Measurements from ENCODE around the gene PSTPIP2. TPM values are rescaled to one million over a fixed set of nuclear protein-coding genes. Genes with fewer than 3 reads are reported as not detected.
"Not testable (repeated sequence)": the region's sequence is repeated elsewhere in the genome, so short reads cannot be mapped to it uniquely, and the experiment has no call there.

Gene PSTPIP2
- total and polyA plus RNA-seq, 4 donors, result 7.5 to 49.1 (median 12.8) TPM

DNA sequence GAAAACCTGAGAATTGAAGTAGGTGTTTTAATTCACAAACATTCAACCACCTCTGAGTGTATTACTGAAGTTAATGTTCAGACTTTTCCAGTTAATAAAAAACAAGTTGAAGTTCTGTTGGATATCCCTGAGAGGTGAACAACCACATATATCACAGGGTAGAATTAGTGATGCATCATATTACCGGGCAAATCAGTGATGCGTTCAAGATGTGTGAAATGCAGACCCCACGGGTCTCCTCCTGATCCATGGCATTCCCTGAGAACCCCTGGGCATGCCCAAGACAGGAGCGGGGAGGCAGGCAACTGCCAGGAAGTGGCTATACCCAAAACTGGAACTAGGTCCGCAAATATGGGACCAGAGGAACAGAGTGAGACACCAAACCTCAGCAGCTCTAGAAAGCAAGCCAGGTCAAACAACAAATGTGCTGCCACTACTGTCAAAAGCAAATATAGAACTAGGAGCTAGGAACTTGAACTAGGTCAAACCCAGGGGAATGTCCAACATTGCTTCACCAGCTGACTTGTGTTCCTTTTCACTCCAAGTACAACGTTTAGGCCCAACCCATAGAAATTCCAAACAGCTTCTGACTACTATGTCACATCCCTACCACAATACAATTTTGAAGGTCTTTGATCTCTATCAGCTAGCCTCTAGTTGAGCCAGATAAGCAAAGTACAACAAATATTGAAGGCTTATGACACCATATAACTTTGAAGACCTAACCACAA is 20.2 kb downstream of the PSTPIP2 start:
- ATAC-seq (ENCODE audit: insufficient read depth, low FRiP score), result peak; percentile 89
- no peaks in the 10 kb centered on the region for H3K36me3 ChIP-seq (ENCODE audit: control insufficient read depth in 4 of 4, insufficient read depth in 4 of 4, low read length in 4 of 4)
- no peak overlapping the region for H3K9ac ChIP-seq (ENCODE audit: insufficient read depth in 1 of 2, low read length in 2 of 2)
- 60 to 66% methylated on average over 6 of the region's 6 CpGs for WGBS, 2 donors
- no peak overlapping the region for H3K27ac ChIP-seq (ENCODE audit: low read depth in 1 of 2, low read length in 1 of 2)
- no peaks in the 10 kb centered on the region for H3K9me3 ChIP-seq (ENCODE audit: control insufficient read depth in 4 of 4, insufficient read depth in 3 of 4, low read length in 3 of 4)
- H3K4me3 ChIP-seq, result no peak overlapping the region
- no peaks in the 10 kb centered on the region for H3K27me3 ChIP-seq (ENCODE audit: control insufficient read depth in 3 of 3, insufficient read depth in 3 of 3, low read length in 2 of 3)
- H3K4me1 ChIP-seq (ENCODE audit: control insufficient read depth in 5 of 5, insufficient read depth in 5 of 5, low read length in 5 of 5), result peaks cover 0 to 6% (median 3%) of the 10 kb centered on the region in 5 donors
- TF ChIP-seq, protein P1, sequence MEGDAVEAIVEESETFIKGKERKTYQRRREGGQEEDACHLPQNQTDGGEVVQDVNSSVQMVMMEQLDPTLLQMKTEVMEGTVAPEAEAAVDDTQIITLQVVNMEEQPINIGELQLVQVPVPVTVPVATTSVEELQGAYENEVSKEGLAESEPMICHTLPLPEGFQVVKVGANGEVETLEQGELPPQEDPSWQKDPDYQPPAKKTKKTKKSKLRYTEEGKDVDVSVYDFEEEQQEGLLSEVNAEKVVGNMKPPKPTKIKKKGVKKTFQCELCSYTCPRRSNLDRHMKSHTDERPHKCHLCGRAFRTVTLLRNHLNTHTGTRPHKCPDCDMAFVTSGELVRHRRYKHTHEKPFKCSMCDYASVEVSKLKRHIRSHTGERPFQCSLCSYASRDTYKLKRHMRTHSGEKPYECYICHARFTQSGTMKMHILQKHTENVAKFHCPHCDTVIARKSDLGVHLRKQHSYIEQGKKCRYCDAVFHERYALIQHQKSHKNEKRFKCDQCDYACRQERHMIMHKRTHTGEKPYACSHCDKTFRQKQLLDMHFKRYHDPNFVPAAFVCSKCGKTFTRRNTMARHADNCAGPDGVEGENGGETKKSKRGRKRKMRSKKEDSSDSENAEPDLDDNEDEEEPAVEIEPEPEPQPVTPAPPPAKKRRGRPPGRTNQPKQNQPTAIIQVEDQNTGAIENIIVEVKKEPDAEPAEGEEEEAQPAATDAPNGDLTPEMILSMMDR (IDR thresholded peaks at IDR 0.05; ENCODE audit: control extremely low read depth, extremely low read depth), result no peak
- DNase-seq, result peak; percentile 27 to 80 (median 72)

DNA sequence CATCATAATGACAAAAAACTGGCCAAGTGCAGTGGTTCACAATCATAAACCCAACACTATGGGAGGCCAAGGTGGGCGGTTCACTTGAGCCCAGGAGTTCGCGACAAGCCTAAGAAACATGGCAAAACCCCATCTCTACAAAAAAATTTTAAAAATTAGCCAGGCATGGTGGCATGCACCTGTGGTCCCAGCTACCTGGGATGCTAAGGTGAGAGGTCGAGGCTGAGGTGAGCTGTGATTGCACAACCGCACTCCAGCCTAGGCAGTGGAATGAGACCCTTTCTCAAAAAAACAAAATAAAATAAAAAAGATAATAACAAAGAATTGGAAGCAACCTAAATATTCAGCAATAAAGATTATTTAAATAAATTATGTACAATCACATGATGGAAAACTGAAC is 21.8 kb downstream of the PSTPIP2 start:
- TF ChIP-seq, protein P1 (IDR thresholded peaks at IDR 0.05; ENCODE audit: control extremely low read depth, extremely low read depth), result no peak
- WGBS, 2 donors, result 96 to 99% methylated on average over 5 of the region's 5 CpGs
- Histone ChIP-seq H3K4me3 (no peak overlapping the region), H3K27ac (ENCODE audit: low read depth in 1 of 2, low read length in 1 of 2) (no peak overlapping the region), H3K9ac (ENCODE audit: insufficient read depth in 1 of 2, low read length in 2 of 2) (no peak overlapping the region), H3K36me3 (ENCODE audit: control insufficient read depth in 4 of 4, insufficient read depth in 4 of 4, low read length in 4 of 4) (no peaks in the 10 kb centered on the region), H3K4me1 (ENCODE audit: control insufficient read depth in 5 of 5, insufficient read depth in 5 of 5, low read length in 5 of 5) (peaks cover 0 to 6% (median 3%) of the 10 kb centered on the region in 5 donors), H3K9me3 (ENCODE audit: control insufficient read depth in 4 of 4, insufficient read depth in 3 of 4, low read length in 3 of 4) (no peaks in the 10 kb centered on the region), H3K27me3 (ENCODE audit: control insufficient read depth in 3 of 3, insufficient read depth in 3 of 3, low read length in 2 of 3) (no peaks in the 10 kb centered on the region)
- no peak for DNase-seq
- ATAC-seq (ENCODE audit: insufficient read depth, low FRiP score), result no peak

DNA sequence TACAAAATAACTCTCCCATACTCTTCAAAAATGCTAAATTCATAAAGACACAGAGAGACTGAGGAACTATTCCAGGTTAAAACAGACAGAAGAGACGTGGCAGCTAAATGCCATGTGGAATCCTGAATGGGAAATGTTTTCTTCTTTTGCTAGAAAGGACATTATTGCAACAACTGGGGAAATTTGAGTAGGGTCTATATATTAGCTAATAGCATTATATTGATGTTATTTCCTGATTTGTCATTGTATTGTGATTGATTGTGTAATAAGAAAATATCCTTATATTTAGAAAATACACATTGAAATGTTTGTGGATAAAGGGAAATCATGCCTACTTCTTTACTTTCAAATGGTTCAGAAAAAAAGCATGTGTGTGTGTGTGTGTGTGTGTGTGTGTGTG is 23.4 kb downstream of the PSTPIP2 start:
- no peaks in the 10 kb centered on the region for H3K9me3 ChIP-seq (ENCODE audit: control insufficient read depth in 4 of 4, insufficient read depth in 3 of 4, low read length in 3 of 4)
- no peak overlapping the region for H3K4me3 ChIP-seq
- H3K9ac ChIP-seq (ENCODE audit: insufficient read depth in 1 of 2, low read length in 2 of 2), result no peak overlapping the region
- no peaks in the 10 kb centered on the region for H3K36me3 ChIP-seq (ENCODE audit: control insufficient read depth in 4 of 4, insufficient read depth in 4 of 4, low read length in 4 of 4)
- DNase-seq (no peak), ATAC-seq (ENCODE audit: insufficient read depth, low FRiP score) (no peak)
- H3K27me3 ChIP-seq (ENCODE audit: control insufficient read depth in 3 of 3, insufficient read depth in 3 of 3, low read length in 2 of 3), result no peaks in the 10 kb centered on the region
- H3K4me1 ChIP-seq (ENCODE audit: control insufficient read depth in 5 of 5, insufficient read depth in 5 of 5, low read length in 5 of 5), result peaks cover 0 to 6% (median 3%) of the 10 kb centered on the region in 5 donors
- WGBS, 2 donors, result 80 to 93% methylated on average over 1 of the region's 1 CpG
- TF ChIP-seq, protein P1 (IDR thresholded peaks at IDR 0.05; ENCODE audit: control extremely low read depth, extremely low read depth), result no peak
- no peak overlapping the region for H3K27ac ChIP-seq (ENCODE audit: low read depth in 1 of 2, low read length in 1 of 2)

DNA sequence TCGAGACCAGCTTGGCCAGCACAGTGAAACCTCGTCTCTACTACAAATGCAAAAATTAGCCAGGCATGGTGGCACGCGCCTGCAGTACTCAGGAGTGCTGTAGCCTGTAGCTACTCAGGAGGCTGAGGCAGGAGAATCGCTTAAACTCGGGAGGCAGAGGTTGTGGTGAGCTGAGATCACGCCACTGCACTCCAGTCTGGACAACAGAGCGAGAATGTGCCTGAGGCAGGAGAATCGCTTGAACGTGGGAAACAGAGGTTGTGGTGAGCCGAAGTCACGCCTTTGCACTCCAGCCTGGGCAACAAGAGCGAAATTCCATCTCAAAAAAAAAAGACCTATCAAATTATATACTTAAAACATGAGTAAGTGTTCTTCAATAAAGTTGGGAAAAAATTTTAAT is 24.7 kb downstream of the PSTPIP2 start:
- not testable (repeated sequence) for H3K9ac ChIP-seq (ENCODE audit: insufficient read depth in 1 of 2, low read length in 2 of 2); H3K27ac ChIP-seq (ENCODE audit: low read depth in 1 of 2, low read length in 1 of 2); ATAC-seq (ENCODE audit: insufficient read depth, low FRiP score); H3K36me3 ChIP-seq (ENCODE audit: control insufficient read depth in 4 of 4, insufficient read depth in 4 of 4, low read length in 4 of 4); H3K9me3 ChIP-seq (ENCODE audit: control insufficient read depth in 4 of 4, insufficient read depth in 3 of 4, low read length in 3 of 4); DNase-seq; H3K4me3 ChIP-seq; H3K27me3 ChIP-seq (ENCODE audit: control insufficient read depth in 3 of 3, insufficient read depth in 3 of 3, low read length in 2 of 3); H3K4me1 ChIP-seq (ENCODE audit: control insufficient read depth in 5 of 5, insufficient read depth in 5 of 5, low read length in 5 of 5)
- WGBS, 2 donors, result 95 to 96% methylated on average over 13 of the region's 13 CpGs
